Right atrium auricular region (tissue), 2 donors: ENCODE results near the gene FAM43B. TPM values are rescaled to one million over a fixed set of nuclear protein-coding genes. Genes with fewer than 3 reads are reported as not detected.

Source experiments
- DNase-seq: peaks from one replicate; pipeline ENCODE4 v3.0.0-alpha.2; 2019; ENCODE audit warnings: low spot score
- H3K27ac ChIP-seq, 2 donors: fragments of 200-600 bp; sonication (generic); 1 replicate in 1 of 2; 2 replicates in 1 of 2; pipeline ENCODE4 v1.5.1; 2016 to 2019
- H3K27me3 ChIP-seq, 2 donors: fragments of 200-600 bp; sonication (generic); one replicate each; pipeline versions ENCODE4 v1.5.1 to v1.6.0; 2017 to 2019
- H3K36me3 ChIP-seq: fragments of 200-600 bp; sonication (generic); one replicate; pipeline ENCODE4 v1.5.1; 2016
- H3K4me1 ChIP-seq, 2 donors: fragments of 200-600 bp; sonication (generic); one replicate each; pipeline versions ENCODE4 v1.5.1 to v1.6.0; 2017 to 2019
- H3K4me3 ChIP-seq, 2 donors: fragments of 200-600 bp; sonication (generic); 1 replicate in 1 of 2; 2 replicates in 1 of 2; pipeline ENCODE4 v1.5.1; 2017 to 2019; ENCODE audit warnings: mild to moderate bottlenecking in 1 of 2, moderate library complexity in 1 of 2
- H3K9me3 ChIP-seq, 2 donors: fragments of 200-600 bp; sonication (generic); one replicate each; pipeline ENCODE4 v1.5.1; 2019
- CTCF ChIP-seq, 2 donors: fragments of 200-600 bp; sonication (generic); IDR thresholded peaks; one replicate each; pipeline ENCODE4 v1.5.1; 2019; ENCODE audit warnings: antibody characterized with exemption in 2 of 2
- total RNA-seq, 2 donors: library from RNA; depleted of rRNA; stranded (reverse); fragments of >200 nt; gene quantifications; one replicate each; pipeline ENCODE4 v1.1.0, GENCODE V29; 2016

Gene FAM43B
- total RNA-seq, 2 donors from 2014 or later = 1.4 to 1.7 TPM

GRCh38 chr1:20578062-20578461 lies 25.7 kb downstream of the FAM43B start:
- no peak for TF ChIP-seq CTCF (IDR thresholded peaks at IDR 0.05)
- no peaks in the 10 kb centered on the region for H3K27me3 ChIP-seq
- no peaks in the 10 kb centered on the region for H3K9me3 ChIP-seq
- no peak overlapping the region for H3K4me3 ChIP-seq
- H3K36me3 ChIP-seq = no peaks in the 10 kb centered on the region
- H3K27ac ChIP-seq = no peak overlapping the region
- DNase-seq = no peak
- H3K4me1 ChIP-seq = no peaks in the 10 kb centered on the region

- Histone ChIP-seq H3K4me1 (no peaks in the 10 kb centered on the region), H3K36me3 (no peaks in the 10 kb centered on the region), H3K9me3 (no peaks in the 10 kb centered on the region), H3K27me3 (no peaks in the 10 kb centered on the region), H3K27ac (no peak overlapping the region), H3K4me3 (no peak overlapping the region)
- no peak for TF ChIP-seq CTCF (IDR thresholded peaks at IDR 0.05)
- no peak for DNase-seq
Measured at GRCh38 chr1:20578721-20579395, 26.5 kb downstream of the FAM43B start.

GRCh38 chr1:20584890-20585289 lies 32.5 kb downstream of the FAM43B start:
- Histone ChIP-seq H3K27ac (no peak overlapping the region), H3K27me3 (no peaks in the 10 kb centered on the region), H3K36me3 (no peaks in the 10 kb centered on the region), H3K4me3 (no peak overlapping the region), H3K4me1 (peaks cover 0 to 13% of the 10 kb centered on the region in 2 donors), H3K9me3 (no peaks in the 10 kb centered on the region)
- TF ChIP-seq CTCF (IDR thresholded peaks at IDR 0.05) = no peak
- no peak for DNase-seq

GRCh38 chr1:20586953-20587660 lies 34.7 kb downstream of the FAM43B start:
- no peaks in the 10 kb centered on the region for H3K9me3 ChIP-seq
- DNase-seq = peak; percentile 62
- H3K4me1 ChIP-seq = peaks cover 0 to 22% of the 10 kb centered on the region in 2 donors
- no peaks in the 10 kb centered on the region for H3K27me3 ChIP-seq
- no peak overlapping the region for H3K4me3 ChIP-seq
- peak overlapping the region; percentile 39 to 64 for H3K27ac ChIP-seq
- TF ChIP-seq CTCF (IDR thresholded peaks at IDR 0.05) = no peak
- H3K36me3 ChIP-seq = no peaks in the 10 kb centered on the region

GRCh38 chr1:20587661-20588053 lies 35.3 kb downstream of the FAM43B start:
- Histone ChIP-seq H3K27me3 (no peaks in the 10 kb centered on the region), H3K27ac (peak overlapping the region; percentile 39 to 84), H3K4me1 (peaks cover 0 to 22% of the 10 kb centered on the region in 2 donors), H3K9me3 (no peaks in the 10 kb centered on the region), H3K4me3 (no peak overlapping the region), H3K36me3 (no peaks in the 10 kb centered on the region)
- TF ChIP-seq CTCF (IDR thresholded peaks at IDR 0.05) = no peak
- peak; percentile 82 for DNase-seq
